ENCODE measurements around the gene ANK3.

The ANK3 gene

GRCh38 chr10:60376221-60377041 lies 13.2 kb downstream of the ANK3 start:
- no peak for DNase-seq

GRCh38 chr10:60375293-60376004 lies 14.2 kb downstream of the ANK3 start:
- no peak for DNase-seq

GRCh38 chr10:60374836-60375235 lies 14.8 kb downstream of the ANK3 start:
- DNase-seq, result no peak

DNA sequence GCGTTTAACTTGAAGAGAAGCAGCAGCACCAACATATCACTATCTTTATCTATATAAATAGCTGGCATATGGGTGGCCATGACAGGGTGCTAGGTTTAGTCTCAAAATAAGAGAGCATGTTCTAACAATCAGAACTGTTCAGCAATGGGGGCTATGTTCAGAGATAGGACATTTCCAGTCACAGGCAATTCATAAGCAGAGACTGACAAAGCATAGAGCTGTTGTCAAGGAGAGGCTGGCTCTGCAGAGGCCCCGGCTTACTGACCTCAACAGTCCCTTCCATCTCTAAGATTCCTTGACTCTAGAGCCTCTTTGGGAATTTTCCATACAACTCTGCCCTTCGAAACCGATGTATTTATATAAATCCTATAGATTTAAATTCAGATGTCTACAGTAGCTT lies 17.2 kb downstream of the ANK3 start:
- DNase-seq, result no peak

DNA sequence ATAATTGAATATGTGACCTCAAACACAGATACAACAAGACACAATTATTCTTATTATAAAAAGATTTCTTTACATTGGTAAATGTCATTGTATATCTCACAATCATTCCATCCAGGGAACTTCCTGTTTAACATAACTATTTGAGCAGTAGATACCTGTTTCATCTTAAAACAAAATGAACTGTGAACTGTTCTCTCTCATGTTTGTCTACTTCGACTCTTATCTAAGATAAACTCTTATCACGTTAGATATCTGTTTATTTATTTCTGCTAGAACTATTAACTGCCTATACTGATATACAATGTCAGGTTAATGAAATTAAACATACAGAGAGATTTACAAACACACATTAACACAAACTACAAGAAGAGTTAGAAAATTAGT lies 20.1 kb downstream of the ANK3 start:
- no peak for DNase-seq

DNA sequence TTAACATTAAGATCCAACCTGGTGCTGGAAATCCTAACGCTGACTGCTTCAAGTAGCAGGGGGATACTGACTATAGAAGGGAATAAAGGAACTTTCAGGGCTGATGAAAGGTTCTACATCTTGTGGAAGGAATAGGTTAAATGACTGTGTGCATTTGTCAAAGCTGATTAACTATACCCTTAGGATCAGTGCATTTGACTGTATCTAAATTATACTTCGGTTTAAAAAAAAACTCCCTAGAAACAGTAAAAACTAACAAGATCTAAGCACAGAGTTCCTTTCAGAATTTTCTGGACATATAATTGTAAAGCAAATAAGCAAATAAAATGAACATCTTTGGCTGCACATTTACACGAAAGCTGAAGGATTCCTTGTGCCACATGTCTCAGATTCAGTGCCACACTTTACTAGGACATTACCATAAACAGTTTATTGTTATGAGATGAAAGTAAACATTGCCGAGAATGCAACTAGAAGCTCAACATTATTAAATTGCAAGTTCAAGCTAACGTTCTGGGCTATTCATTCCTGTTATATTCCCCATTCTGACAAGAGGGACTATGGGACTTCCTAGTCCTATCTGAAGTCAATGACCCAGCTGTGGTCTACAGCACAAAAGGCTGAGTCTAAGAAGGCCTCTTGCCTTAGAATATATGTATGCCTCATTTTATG lies 20.7 kb downstream of the ANK3 start:
- no peak for DNase-seq

GRCh38 chr10:60367901-60368300 lies 21.8 kb downstream of the ANK3 start:
- DNase-seq, result no peak

GRCh38 chr10:60367431-60367830 lies 22.2 kb downstream of the ANK3 start:
- DNase-seq, result no peak

- no peak for DNase-seq
Observed at GRCh38 chr10:60367024-60367423, 22.7 kb downstream of the ANK3 start.

- DNase-seq, result no peak
Observed at GRCh38 chr10:60363187-60363586, 26.5 kb downstream of the ANK3 start.

- no peak for DNase-seq
Observed at GRCh38 chr10:60362461-60362860, 27.2 kb downstream of the ANK3 start.

DNA sequence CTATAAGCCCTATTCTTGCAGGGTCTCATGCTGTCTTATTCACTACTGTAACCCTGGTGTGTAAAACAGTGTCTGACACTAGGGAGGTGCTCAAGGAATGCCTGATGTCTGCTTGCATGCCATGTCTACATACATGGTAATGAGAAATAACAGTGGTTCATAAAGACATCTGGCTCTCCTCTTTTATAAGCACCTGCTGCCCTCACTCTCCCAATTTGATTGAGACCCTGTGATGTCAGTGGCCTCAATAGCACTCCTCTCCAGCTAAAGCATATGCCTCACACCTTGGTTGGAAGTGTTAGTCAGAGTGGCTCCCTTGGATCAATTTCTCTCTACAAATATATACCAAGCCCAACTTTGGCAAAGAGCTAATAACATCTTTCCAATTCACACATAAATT lies 30.6 kb downstream of the ANK3 start:
- no peak for DNase-seq

DNA sequence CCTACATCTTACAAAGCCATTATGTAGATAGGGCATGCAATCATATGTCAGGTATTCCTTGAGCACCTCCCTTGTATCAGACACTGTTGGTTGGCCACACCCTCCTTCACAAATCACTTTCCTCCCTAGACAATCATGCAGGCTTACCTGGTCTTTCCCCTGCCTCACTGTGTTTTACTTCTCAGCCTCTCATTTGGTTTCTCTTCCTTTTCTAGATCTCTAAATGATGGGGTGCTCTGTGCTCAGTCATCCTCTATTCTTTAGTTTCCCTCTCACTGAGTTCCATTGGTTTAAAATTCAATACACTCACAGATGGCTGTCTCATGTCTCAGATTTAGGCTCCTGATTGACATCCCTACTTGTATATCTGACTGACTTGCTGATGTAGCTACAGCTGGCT lies 31.4 kb downstream of the ANK3 start:
- DNase-seq, result no peak

GRCh38 chr10:60353519-60354258 lies 36.0 kb downstream of the ANK3 start:
- DNase-seq, result no peak

- no peak for DNase-seq
Observed at GRCh38 chr10:60352105-60352504, 37.6 kb downstream of the ANK3 start.

- DNase-seq, result no peak
Observed at GRCh38 chr10:60351191-60351853, 38.4 kb downstream of the ANK3 start.

- no peak for DNase-seq
Observed at GRCh38 chr10:60350400-60350799, 39.3 kb downstream of the ANK3 start.

GRCh38 chr10:60349426-60349825 lies 40.2 kb downstream of the ANK3 start:
- DNase-seq, result no peak

DNA sequence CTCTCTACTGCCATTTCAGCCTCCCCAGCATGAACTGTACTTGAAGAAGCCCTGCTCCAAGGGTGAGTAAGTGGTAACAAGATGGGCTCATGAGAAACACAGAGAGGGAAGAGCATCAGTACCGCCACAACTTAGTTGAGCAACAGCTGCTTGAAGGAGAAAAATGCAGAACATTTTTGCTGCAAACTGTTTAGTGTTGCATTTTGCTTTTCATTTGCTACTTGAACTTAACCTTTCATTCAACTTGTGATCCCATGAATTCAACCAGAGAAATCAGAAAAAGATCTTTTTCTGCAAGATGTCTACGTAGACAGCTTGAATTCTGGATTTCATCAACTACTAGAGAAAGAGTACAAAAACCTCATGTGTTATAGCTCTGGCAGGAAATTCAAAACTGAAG lies 40.7 kb downstream of the ANK3 start:
- DNase-seq, result no peak

GRCh38 chr10:60347270-60347669 lies 42.4 kb downstream of the ANK3 start:
- DNase-seq, result no peak

GRCh38 chr10:60346661-60347060 lies 43.0 kb downstream of the ANK3 start:
- DNase-seq, result no peak

GRCh38 chr10:60343254-60343653 lies 46.4 kb downstream of the ANK3 start:
- no peak for DNase-seq

DNA sequence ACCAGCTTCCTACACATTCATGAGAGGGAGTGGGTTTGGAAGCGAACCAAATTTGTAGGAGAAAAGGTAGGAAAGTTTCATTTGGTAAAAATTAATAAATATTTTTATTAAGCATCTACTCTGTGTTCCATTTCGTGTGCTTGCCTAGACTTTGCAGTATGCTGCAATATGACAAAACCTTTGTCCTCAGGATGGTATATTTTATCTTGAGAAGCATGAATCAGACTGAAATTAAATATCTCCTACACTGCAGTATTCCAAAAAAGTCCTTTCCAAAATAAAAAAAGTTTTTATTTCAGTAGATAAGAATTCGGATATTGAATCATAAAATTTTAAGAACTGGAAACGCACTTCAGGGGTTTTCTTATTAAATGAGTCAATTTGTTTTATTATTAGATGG lies 47.7 kb downstream of the ANK3 start:
- DNase-seq, result no peak

All from GOT3 (cell line).